AG04449 (cell line): ENCODE data around the gene FAM9C.

Source experiments
- CTCF ChIA-PET: fragments of 350-600 bp; formaldehyde crosslinking; extraction: SDS; loops from one replicate; lab custom pipeline; 2021; ENCODE audit warnings: antibody characterized with exemption; lab: Yijun Ruan, JAX
- POLR2A ChIA-PET: fragments of 400-600, 350-600 bp; formaldehyde crosslinking; extraction: SDS; loops from one replicate; lab custom pipeline; 2020; ENCODE audit warnings: antibody characterized with exemption, inconsistent platforms; lab: Yijun Ruan, JAX
- DNase-seq: peaks from one replicate; pipeline ENCODE4 v3.0.0-alpha.2; 2010; ENCODE audit warnings: low read depth, low spot score
- H3K4me3 ChIP-seq: 2 replicates; pipeline ENCODE4 v1.5.1; 2011; ENCODE audit warnings: low read depth, mild to moderate bottlenecking, control low read depth, low read length
- TF ChIP-seq, protein P1 (sequence below): IDR thresholded peaks from one replicate; pipeline ENCODE4 v1.5.1; 2011; ENCODE audit warnings: mild to moderate bottlenecking, moderate library complexity, low read length, control low read depth, inconsistent platforms; ENCODE audit not compliant: insufficient read depth; ENCODE audit errors: missing control alignments

The FAM9C gene

DNA sequence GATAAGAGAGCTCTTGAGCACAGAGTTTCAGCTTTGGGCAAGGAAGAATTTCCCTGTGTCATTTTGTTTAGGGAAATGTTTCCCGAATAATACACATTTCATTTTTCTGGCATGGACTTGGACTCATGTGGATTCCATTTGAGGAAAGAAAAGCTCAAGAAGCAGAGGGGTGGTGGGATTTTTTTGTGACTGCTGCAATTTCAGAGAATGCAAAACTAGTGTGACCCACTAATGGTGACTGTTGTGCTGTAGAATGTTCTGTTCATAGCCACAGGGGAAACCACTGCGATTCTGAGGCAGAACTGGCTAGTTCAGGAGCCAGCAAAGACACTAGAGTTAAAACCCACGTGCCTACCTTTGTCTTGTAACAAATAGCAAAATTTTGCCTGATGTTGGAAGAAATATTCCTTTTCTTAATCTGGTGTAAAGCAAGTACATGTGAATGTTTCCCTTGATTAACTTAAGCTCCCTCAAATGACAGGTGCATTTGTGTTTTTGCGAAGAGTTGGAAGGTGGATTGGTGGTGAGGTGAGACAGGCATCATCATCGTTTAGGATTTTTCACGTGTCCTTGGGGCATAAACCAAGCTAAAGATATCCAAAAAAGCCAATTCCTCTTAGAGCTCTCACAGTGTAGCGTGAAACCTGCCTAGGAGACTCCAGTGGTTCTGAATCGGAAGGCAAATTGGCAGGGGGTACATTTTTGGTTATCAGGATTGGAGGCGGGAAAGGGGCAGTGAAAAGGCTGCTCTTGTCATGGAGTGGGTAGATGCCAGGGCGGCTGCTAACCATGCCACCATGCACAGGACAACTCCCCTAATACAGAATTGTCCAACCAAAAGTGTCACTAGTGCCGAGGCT is 38.0 kb upstream of the FAM9C start:
- no peak for DNase-seq
- ChIA-PET POLR2A (interaction anchor here (0.6 to 1.5 kb wide), 2 partner anchors 15 to 104 kb away, joined by 5 to 8 read pairs; no protein-coding TSS in a partner anchor), CTCF (interaction anchor here (0.7 kb wide), 1 partner anchor 16 kb away, joined by 4 read pairs; no protein-coding TSS in a partner anchor)
- TF ChIP-seq, protein P1, sequence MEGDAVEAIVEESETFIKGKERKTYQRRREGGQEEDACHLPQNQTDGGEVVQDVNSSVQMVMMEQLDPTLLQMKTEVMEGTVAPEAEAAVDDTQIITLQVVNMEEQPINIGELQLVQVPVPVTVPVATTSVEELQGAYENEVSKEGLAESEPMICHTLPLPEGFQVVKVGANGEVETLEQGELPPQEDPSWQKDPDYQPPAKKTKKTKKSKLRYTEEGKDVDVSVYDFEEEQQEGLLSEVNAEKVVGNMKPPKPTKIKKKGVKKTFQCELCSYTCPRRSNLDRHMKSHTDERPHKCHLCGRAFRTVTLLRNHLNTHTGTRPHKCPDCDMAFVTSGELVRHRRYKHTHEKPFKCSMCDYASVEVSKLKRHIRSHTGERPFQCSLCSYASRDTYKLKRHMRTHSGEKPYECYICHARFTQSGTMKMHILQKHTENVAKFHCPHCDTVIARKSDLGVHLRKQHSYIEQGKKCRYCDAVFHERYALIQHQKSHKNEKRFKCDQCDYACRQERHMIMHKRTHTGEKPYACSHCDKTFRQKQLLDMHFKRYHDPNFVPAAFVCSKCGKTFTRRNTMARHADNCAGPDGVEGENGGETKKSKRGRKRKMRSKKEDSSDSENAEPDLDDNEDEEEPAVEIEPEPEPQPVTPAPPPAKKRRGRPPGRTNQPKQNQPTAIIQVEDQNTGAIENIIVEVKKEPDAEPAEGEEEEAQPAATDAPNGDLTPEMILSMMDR, result no peak
- no peak overlapping the region for H3K4me3 ChIP-seq

DNA sequence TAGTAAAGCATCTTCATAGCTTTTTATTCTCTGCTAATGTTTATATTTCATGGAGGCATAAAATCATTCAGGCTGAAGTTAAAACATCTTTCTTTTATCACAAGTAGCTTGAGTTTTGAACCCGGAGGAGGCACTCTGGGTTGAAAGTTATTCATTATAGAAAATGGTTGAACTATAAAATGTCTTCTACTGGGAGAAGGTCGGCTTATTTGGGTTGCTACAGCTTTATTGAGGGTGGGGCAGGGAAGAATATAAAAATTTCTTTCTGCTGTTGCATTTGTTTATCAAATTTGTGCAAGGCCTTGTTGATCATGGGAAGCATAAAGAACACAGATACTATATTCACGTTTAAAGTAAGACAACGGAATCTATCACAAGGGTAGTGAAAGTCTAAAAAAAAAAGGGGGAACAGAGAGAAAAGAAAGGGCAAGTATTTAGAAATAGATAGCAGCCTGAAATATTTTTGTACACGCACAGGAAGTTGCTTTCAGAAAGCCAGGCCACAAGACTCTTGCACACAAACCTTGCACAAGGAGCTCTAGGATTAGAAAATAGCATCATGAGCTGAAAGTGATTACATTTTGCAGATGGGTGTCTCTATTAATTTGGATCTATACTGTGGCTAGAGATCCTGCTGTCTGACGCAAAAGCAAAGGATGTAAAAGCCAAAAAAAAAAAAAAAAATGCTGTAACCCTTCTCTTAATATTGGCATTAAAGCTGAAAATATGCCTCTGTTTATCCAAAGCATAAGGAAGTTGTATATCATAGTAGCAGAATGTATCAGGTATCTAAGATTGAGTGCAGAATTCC is 37.2 kb upstream of the FAM9C start:
- ChIA-PET POLR2A (interaction anchor here (0.6 to 1.5 kb wide), 2 partner anchors 16 to 103 kb away, joined by 5 to 8 read pairs; no protein-coding TSS in a partner anchor), CTCF (no interaction called here)
- TF ChIP-seq, protein P1, result no peak
- H3K4me3 ChIP-seq, result no peak overlapping the region
- no peak for DNase-seq

DNA sequence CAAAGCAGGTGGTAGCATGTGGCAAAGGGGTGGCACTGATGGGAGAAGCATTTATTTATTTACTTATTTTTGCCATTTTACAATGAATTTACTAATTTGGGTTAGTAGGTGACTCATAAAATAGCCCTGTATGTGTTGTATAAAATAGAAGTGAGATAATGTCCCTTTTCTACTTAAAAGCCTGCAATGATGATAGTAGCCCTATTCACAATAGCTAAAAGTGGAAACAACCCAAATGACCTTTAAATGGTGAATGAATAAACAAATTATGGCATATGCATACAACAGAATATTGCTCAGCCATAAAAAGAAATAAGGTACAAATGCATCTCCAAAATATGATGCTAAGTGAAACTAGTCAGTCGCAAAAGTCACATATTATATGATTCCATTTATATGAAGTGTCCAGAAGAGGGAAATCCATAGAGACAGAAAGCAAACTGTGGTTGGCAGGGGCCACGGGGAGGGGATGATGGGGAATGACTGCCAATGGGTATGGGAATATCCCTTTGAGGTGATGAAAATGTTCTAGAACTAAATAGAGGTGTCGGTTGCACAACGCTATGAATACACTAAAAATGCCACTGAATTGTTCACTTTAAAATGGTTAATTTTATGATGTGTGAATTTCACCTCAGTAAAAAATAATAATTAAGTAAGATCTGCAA is 35.8 kb upstream of the FAM9C start:
- ChIA-PET CTCF (no interaction called here), POLR2A (no interaction called here)
- TF ChIP-seq, protein P1, result no peak
- H3K4me3 ChIP-seq, result no peak overlapping the region
- no peak for DNase-seq

DNA sequence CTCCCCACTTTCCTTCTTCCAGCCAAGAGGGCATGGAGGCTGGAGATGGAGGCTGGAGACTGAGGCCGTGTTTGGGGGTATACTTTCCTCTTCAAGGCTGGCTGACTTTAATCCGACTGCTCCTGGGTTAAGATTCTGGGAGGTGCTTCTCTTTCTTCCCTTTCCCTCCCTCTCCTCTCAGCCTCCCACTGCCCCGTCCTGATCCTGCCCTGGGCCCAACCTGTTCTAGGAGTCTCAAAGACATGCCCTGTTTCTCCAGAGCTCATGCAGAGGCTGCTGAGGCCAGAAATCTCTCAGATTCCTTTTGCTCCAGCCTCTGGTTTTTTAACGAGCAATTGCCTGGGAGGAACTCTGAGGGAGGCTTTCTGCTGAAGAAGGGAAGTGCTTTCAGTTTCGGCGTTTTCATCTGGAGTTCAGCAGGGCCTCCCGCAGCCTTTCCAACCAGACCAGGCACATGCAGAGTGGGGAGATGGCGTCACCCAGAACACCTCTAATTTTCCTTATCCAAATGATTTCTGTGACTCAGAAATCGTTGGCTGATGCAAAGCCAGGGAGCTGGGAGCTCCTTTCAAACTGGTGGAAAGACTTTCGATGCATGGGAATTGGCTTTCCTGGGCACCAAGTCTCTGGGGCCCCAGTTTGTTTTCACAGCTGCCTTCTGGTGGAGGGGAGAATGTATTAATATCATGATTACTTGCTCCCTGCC is 34.5 kb upstream of the FAM9C start:
- TF ChIP-seq, protein P1, result no peak
- DNase-seq, result peak; percentile 68
- H3K4me3 ChIP-seq, result peak overlapping the region; percentile 3
- ChIA-PET CTCF (no interaction called here), POLR2A (interaction anchor here (0.7 to 1.5 kb wide), 2 partner anchors 34 to 100 kb away, joined by 3 to 7 read pairs; no protein-coding TSS in a partner anchor)

DNA sequence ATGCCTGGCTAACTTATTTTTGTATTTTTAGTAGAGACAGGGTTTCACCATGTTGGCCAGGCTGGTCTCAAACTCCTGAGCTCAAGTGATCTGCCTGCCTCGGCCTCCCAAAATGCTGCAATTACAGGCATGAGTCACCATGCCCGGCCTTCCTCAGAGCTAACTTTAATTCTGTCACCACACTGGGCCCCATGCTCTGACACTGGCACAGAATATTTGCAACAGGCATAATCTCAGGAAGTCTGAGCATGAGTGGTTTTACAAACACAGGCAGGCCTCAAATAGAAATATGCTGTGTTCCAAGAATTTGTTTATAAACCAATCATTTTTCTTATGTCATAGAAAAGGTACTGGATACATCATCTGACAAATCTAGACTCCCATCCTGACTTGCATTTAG is 32.7 kb upstream of the FAM9C start:
- no peak overlapping the region for H3K4me3 ChIP-seq
- POLR2A ChIA-PET, result interaction anchor here (0.7 kb wide), 1 partner anchor 99 kb away, joined by 3 read pairs; no protein-coding TSS in a partner anchor
- DNase-seq, result no peak
- CTCF ChIA-PET, result no interaction called here
- TF ChIP-seq, protein P1, result no peak
